Measurements from ENCODE around the gene NDUFC1. TPM values are rescaled to one million over a fixed set of nuclear protein-coding genes. Genes with fewer than 3 reads are reported as not detected.
A peak's percentile ranks its signal among the peaks of the same experiment; 100 is the strongest.

Gene NDUFC1
- total and polyA plus RNA-seq, 2 experiments from 2014 or later: 31.8 to 367 TPM

GRCh38 chr4:139253046-139253445, 49.2 kb downstream of the NDUFC1 start (continued):
- TF ChIP-seq, protein P1, sequence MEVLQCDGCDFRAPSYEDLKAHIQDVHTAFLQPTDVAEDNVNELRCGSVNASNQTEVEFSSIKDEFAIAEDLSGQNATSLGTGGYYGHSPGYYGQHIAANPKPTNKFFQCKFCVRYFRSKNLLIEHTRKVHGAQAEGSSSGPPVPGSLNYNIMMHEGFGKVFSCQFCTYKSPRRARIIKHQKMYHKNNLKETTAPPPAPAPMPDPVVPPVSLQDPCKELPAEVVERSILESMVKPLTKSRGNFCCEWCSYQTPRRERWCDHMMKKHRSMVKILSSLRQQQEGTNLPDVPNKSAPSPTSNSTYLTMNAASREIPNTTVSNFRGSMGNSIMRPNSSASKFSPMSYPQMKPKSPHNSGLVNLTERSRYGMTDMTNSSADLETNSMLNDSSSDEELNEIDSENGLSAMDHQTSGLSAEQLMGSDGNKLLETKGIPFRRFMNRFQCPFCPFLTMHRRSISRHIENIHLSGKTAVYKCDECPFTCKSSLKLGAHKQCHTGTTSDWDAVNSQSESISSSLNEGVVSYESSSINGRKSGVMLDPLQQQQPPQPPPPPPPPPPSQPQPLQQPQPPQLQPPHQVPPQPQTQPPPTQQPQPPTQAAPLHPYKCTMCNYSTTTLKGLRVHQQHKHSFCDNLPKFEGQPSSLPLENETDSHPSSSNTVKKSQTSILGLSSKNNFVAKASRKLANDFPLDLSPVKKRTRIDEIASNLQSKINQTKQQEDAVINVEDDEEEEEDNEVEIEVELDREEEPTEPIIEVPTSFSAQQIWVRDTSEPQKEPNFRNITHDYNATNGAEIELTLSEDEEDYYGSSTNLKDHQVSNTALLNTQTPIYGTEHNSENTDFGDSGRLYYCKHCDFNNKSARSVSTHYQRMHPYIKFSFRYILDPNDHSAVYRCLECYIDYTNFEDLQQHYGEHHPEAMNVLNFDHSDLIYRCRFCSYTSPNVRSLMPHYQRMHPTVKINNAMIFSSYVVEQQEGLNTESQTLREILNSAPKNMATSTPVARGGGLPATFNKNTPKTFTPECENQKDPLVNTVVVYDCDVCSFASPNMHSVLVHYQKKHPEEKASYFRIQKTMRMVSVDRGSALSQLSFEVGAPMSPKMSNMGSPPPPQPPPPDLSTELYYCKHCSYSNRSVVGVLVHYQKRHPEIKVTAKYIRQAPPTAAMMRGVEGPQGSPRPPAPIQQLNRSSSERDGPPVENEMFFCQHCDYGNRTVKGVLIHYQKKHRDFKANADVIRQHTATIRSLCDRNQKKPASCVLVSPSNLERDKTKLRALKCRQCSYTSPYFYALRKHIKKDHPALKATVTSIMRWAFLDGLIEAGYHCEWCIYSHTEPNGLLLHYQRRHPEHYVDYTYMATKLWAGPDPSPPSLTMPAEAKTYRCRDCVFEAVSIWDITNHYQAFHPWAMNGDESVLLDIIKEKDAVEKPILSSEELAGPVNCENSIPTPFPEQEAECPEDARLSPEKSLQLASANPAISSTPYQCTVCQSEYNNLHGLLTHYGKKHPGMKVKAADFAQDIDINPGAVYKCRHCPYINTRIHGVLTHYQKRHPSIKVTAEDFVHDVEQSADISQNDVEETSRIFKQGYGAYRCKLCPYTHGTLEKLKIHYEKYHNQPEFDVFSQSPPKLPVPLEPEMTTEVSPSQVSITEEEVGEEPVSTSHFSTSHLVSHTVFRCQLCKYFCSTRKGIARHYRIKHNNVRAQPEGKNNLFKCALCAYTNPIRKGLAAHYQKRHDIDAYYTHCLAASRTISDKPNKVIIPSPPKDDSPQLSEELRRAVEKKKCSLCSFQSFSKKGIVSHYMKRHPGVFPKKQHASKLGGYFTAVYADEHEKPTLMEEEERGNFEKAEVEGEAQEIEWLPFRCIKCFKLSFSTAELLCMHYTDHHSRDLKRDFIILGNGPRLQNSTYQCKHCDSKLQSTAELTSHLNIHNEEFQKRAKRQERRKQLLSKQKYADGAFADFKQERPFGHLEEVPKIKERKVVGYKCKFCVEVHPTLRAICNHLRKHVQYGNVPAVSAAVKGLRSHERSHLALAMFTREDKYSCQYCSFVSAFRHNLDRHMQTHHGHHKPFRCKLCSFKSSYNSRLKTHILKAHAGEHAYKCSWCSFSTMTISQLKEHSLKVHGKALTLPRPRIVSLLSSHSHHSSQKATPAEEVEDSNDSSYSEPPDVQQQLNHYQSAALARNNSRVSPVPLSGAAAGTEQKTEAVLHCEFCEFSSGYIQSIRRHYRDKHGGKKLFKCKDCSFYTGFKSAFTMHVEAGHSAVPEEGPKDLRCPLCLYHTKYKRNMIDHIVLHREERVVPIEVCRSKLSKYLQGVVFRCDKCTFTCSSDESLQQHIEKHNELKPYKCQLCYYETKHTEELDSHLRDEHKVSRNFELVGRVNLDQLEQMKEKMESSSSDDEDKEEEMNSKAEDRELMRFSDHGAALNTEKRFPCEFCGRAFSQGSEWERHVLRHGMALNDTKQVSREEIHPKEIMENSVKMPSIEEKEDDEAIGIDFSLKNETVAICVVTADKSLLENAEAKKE (CRISPR knock-in tag; IDR thresholded peaks at IDR 0.05): no peak
- no peak for TF ChIP-seq STAT1 (IDR thresholded peaks at IDR 0.05; ENCODE audit: unreplicated experiment)

GRCh38 chr4:139247700-139248238, 54.5 kb downstream of the NDUFC1 start:
- Mint-ChIP-seq H3K9me3 (no peaks in the 10 kb centered on the region), H3K4me3 (no peak overlapping the region), H3K27me3 (ENCODE audit: insufficient read depth, low read depth, poor library complexity) (peaks cover 1% of the 10 kb centered on the region), H3K4me1 (peaks cover under 1% of the 10 kb centered on the region; the same call in 1 of the 3 replicates), H3K27ac (no peak overlapping the region), H3K36me3 (ENCODE audit: low read depth) (no peaks in the 10 kb centered on the region)
- Histone ChIP-seq H4K20me1 (replicated peaks; ENCODE audit: insufficient read depth) (no peaks in the 10 kb centered on the region), H3K4me1 (ENCODE audit: insufficient read depth) (0 out of 2 replicates have a peak, but pooled peaks cover 6% of the 10 kb centered on the region), H3F3A (replicated peaks; ENCODE audit: low read depth) (no peaks in the 10 kb centered on the region), H3K36me3 (ENCODE audit: insufficient read depth) (no peaks in the 10 kb centered on the region), H3K4me2 (no peak overlapping the region), H3K9me2 (ENCODE audit: insufficient read depth) (no peaks in the 10 kb centered on the region), H3K4me3 (no peak overlapping the region), H3K27me3 (ENCODE audit: insufficient read depth) (no peaks in the 10 kb centered on the region), H3K79me2 (replicated peaks; ENCODE audit: insufficient read depth) (no peaks in the 10 kb centered on the region), H3K27ac (ENCODE audit: low read depth) (no peak overlapping the region), H2AFZ (peak overlapping the region; percentile 30; the same call in 1 of the 2 replicates)
- DNase-seq (ENCODE audit: low spot score) (no peak), ATAC-seq (no peak)
- TF ChIP-seq NANOG (IDR thresholded peaks at IDR 0.05; ENCODE audit: borderline replicate concordance) (no peak), ZNF114 (CRISPR knock-in tag; IDR thresholded peaks at IDR 0.05) (no peak), POLR2AphosphoS5 (IDR thresholded peaks at IDR 0.05; ENCODE audit: low read depth) (no peak)
- TF ChIP-seq, protein P1 (CRISPR knock-in tag; IDR thresholded peaks at IDR 0.05): no peak
- TF ChIP-seq, protein P2, sequence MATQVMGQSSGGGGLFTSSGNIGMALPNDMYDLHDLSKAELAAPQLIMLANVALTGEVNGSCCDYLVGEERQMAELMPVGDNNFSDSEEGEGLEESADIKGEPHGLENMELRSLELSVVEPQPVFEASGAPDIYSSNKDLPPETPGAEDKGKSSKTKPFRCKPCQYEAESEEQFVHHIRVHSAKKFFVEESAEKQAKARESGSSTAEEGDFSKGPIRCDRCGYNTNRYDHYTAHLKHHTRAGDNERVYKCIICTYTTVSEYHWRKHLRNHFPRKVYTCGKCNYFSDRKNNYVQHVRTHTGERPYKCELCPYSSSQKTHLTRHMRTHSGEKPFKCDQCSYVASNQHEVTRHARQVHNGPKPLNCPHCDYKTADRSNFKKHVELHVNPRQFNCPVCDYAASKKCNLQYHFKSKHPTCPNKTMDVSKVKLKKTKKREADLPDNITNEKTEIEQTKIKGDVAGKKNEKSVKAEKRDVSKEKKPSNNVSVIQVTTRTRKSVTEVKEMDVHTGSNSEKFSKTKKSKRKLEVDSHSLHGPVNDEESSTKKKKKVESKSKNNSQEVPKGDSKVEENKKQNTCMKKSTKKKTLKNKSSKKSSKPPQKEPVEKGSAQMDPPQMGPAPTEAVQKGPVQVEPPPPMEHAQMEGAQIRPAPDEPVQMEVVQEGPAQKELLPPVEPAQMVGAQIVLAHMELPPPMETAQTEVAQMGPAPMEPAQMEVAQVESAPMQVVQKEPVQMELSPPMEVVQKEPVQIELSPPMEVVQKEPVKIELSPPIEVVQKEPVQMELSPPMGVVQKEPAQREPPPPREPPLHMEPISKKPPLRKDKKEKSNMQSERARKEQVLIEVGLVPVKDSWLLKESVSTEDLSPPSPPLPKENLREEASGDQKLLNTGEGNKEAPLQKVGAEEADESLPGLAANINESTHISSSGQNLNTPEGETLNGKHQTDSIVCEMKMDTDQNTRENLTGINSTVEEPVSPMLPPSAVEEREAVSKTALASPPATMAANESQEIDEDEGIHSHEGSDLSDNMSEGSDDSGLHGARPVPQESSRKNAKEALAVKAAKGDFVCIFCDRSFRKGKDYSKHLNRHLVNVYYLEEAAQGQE (IDR thresholded peaks at IDR 0.05; ENCODE audit: unreplicated experiment): no peak
